K562 (cell line): ENCODE results near the gene P2RY8. TPM values are rescaled to one million over a fixed set of nuclear protein-coding genes. Genes with fewer than 3 reads are reported as not detected.
A peak's percentile ranks its signal among the peaks of the same experiment; 100 is the strongest.

ENCODE experiments used
- CHD2 ChIP-seq: IDR thresholded peaks from 2 replicates; pipeline ENCODE4 v1.6.1; 2011; ENCODE audit warnings: low read depth, low read length
- CXXC5 ChIP-seq: fragments of 250-450 bp; sonication (Bioruptor Pico); IDR thresholded peaks from 2 replicates; pipeline ENCODE4 v1.8.0; 2022; ENCODE audit warnings: inconsistent platforms, mild to moderate bottlenecking, moderate library complexity
- DPF2 ChIP-seq: fragments of 450-650 bp; IDR thresholded peaks from 2 replicates; pipeline ENCODE4 v1.6.1; 2016
- HNRNPLL ChIP-seq: fragments of 200-400 bp; formaldehyde crosslinking; IDR thresholded peaks from 2 replicates; pipeline ENCODE4 v1.6.1; 2017; ENCODE audit warnings: low read length, low read depth, mild to moderate bottlenecking; ENCODE audit not compliant: poor library complexity, severe bottlenecking
- NCOA4 ChIP-seq: fragments of 450-650 bp; IDR thresholded peaks from 2 replicates; pipeline ENCODE4 v1.6.1; 2018; ENCODE audit warnings: mild to moderate bottlenecking; ENCODE audit not compliant: partially characterized antibody
- NONO ChIP-seq, 2 experiments: fragments of 200-400 bp in 1 of 2; fragments of 450-650 bp in 1 of 2; formaldehyde crosslinking in 1 of 2; IDR thresholded peaks; 2 replicates each; pipeline ENCODE4 v1.6.1; 2017; ENCODE audit warnings: low read depth in 2 of 2, mild to moderate bottlenecking in 2 of 2, moderate library complexity in 2 of 2, low read length in 1 of 2
- RBFOX2 ChIP-seq: fragments of 200-400 bp; formaldehyde crosslinking; IDR thresholded peaks from 2 replicates; pipeline ENCODE4 v1.6.1; 2017; ENCODE audit warnings: low read depth, mild to moderate bottlenecking, low read length, moderate library complexity
- SRSF9 ChIP-seq: fragments of 200-400 bp; formaldehyde crosslinking; IDR thresholded peaks from 2 replicates; pipeline ENCODE4 v1.6.1; 2017; ENCODE audit warnings: low read depth, low read length, borderline replicate concordance
- TARDBP ChIP-seq: fragments of 450-650 bp; IDR thresholded peaks from 2 replicates; pipeline ENCODE4 v1.6.1; 2016
- U2AF2 ChIP-seq: fragments of 200-400 bp; formaldehyde crosslinking; optimal IDR thresholded peaks from 2 replicates; pipeline ENCODE3; 2017; ENCODE audit warnings: low read depth, mild to moderate bottlenecking, low read length
- polyA plus RNA-seq, 8 experiments: library from polyadenylated mRNA; depleted of rRNA in 4 of 8; stranded (reverse) in 5 of 8; unstranded in 3 of 8; fragments of >200 nt; fragmentation: Nextera tagmentation in 2 of 8; fragmentation: Illumina TruSeq in 1 of 8; extraction: Ambion mirVana in 2 of 8; extraction: Trizol in 1 of 8; gene quantifications; 2 replicates each; pipeline versions ENCODE4 v1.2.1 to v1.2.3, GENCODE V29; 2011 to 2014; ENCODE audit warnings: inconsistent platforms in 1 of 8, missing spikeins in 1 of 8
- total RNA-seq, 7 experiments: library from RNA; depleted of rRNA in 6 of 7; stranded (reverse); fragments of >200 nt in 6 of 7; fragmentation: Illumina TruSeq in 2 of 7; extraction: Trizol in 2 of 7; gene quantifications; 2 replicates each; pipeline versions ENCODE4 v1.2.1 to v1.2.3, GENCODE V29; 2011 to 2021; ENCODE audit warnings: low replicate concordance in 1 of 7
- TF ChIP-seq, protein P1 (sequence below), 2 experiments: fragments of 450-650 bp; conservative IDR thresholded peaks; 2 replicates each; pipeline ENCODE4 v1.6.1; 2017; ENCODE audit warnings: mild to moderate bottlenecking in 2 of 2, moderate library complexity in 2 of 2
- TF ChIP-seq, protein P2 (sequence below), 2 experiments: fragments of 450-650 bp; formaldehyde crosslinking in 1 of 2; IDR thresholded peaks; 2 replicates each; pipeline versions ENCODE4 v1.4.0 to v1.6.1; 2014 to 2020; ENCODE audit warnings: mild to moderate bottlenecking in 2 of 2, borderline replicate concordance in 1 of 2, low read depth in 1 of 2
- TF ChIP-seq, protein P3 (sequence below): sonication (generic); formaldehyde crosslinking; IDR thresholded peaks from 2 replicates; pipeline ENCODE4 v1.8.1; 2023; ENCODE audit warnings: mild to moderate bottlenecking, missing genetic modification reagents

P2RY8 gene
- total and polyA plus RNA-seq, 9 of the 15 experiments (the other 6 are each of a cell fraction or from before 2014, with no cell fraction given): 0.04 to 0.69 (median 0.08) TPM; not detected in 3

DNA sequence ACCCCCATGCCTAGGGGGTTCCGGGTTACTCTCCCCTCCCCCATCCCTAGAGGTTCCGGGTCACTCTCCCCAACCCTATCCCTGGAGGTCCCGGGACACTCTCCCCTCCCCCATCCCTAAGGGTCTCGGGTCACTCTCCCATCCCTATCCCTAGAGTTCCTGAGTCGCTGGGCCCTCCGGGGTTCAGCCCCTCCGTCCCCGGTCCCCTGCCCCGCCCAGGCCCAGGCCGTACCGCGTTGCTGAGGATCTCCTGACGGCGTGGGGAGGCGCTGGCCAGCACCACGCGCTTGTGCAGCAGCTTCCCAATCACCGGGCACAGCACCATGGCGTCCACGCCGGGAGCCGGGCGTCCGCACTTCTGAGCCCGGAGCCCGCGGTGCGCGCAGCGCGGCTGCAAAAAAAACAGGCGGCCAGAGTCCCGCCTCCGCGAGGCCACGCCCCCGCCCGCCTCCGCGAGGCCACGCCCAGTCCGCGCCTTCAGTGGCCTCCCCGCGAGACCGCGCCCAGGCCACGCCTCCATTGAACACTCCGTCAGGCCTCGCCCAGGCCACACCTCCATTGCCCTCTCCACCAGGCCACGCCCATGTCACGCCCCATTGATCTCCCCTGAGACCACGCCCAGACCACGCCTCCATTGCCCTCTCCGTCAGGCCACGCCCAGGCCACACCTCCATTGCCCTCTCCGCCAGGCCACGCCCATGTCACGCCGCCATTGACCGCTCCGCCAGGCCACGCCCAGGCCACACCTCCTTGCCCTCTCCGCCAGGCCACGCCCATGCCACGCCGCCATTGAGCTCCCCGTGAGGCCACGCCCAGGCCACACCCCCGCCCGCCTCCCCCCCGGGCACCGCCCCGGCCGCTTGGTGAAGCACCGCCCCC is 84.2 kb downstream of the P2RY8 start, which contains the start of gene ASMTL (continued):
- TF ChIP-seq NONO (IDR thresholded peaks at IDR 0.05; ENCODE audit: low read depth in 2 of 2, low read length in 1 of 2): 0 out of 4 replicates have a peak, but pooled peaks of 1 of the 2 experiments have one; percentile 45
- TF ChIP-seq SRSF9: no peak
- no peak for TF ChIP-seq TARDBP
- no peak for TF ChIP-seq DPF2
- TF ChIP-seq HNRNPLL: peak; percentile 28
- TF ChIP-seq, protein P1, sequence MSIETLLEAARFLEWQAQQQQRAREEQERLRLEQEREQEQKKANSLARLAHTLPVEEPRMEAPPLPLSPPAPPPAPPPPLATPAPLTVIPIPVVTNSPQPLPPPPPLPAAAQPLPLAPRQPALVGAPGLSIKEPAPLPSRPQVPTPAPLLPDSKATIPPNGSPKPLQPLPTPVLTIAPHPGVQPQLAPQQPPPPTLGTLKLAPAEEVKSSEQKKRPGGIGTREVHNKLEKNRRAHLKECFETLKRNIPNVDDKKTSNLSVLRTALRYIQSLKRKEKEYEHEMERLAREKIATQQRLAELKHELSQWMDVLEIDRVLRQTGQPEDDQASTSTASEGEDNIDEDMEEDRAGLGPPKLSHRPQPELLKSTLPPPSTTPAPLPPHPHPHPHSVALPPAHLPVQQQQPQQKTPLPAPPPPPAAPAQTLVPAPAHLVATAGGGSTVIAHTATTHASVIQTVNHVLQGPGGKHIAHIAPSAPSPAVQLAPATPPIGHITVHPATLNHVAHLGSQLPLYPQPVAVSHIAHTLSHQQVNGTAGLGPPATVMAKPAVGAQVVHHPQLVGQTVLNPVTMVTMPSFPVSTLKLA (conservative IDR thresholded peaks at IDR 0.05): peak; percentile 34 to 62; a peak in 2 of 4 replicates
- no peak for TF ChIP-seq NCOA4
- TF ChIP-seq, protein P2, sequence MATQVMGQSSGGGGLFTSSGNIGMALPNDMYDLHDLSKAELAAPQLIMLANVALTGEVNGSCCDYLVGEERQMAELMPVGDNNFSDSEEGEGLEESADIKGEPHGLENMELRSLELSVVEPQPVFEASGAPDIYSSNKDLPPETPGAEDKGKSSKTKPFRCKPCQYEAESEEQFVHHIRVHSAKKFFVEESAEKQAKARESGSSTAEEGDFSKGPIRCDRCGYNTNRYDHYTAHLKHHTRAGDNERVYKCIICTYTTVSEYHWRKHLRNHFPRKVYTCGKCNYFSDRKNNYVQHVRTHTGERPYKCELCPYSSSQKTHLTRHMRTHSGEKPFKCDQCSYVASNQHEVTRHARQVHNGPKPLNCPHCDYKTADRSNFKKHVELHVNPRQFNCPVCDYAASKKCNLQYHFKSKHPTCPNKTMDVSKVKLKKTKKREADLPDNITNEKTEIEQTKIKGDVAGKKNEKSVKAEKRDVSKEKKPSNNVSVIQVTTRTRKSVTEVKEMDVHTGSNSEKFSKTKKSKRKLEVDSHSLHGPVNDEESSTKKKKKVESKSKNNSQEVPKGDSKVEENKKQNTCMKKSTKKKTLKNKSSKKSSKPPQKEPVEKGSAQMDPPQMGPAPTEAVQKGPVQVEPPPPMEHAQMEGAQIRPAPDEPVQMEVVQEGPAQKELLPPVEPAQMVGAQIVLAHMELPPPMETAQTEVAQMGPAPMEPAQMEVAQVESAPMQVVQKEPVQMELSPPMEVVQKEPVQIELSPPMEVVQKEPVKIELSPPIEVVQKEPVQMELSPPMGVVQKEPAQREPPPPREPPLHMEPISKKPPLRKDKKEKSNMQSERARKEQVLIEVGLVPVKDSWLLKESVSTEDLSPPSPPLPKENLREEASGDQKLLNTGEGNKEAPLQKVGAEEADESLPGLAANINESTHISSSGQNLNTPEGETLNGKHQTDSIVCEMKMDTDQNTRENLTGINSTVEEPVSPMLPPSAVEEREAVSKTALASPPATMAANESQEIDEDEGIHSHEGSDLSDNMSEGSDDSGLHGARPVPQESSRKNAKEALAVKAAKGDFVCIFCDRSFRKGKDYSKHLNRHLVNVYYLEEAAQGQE (IDR thresholded peaks at IDR 0.05; ENCODE audit: borderline replicate concordance): 0 out of 2 replicates have a peak, but pooled peaks have one; percentile 3
- TF ChIP-seq, protein P2 (CRISPR knock-in tag; IDR thresholded peaks at IDR 0.05; ENCODE audit: low read depth): no peak
- TF ChIP-seq CHD2: peak; percentile 83
- peak; percentile 66 for TF ChIP-seq CXXC5 (CRISPR knock-in tag)
- TF ChIP-seq RBFOX2: peak; percentile 93
- no peak for TF ChIP-seq U2AF2
- TF ChIP-seq, protein P3, sequence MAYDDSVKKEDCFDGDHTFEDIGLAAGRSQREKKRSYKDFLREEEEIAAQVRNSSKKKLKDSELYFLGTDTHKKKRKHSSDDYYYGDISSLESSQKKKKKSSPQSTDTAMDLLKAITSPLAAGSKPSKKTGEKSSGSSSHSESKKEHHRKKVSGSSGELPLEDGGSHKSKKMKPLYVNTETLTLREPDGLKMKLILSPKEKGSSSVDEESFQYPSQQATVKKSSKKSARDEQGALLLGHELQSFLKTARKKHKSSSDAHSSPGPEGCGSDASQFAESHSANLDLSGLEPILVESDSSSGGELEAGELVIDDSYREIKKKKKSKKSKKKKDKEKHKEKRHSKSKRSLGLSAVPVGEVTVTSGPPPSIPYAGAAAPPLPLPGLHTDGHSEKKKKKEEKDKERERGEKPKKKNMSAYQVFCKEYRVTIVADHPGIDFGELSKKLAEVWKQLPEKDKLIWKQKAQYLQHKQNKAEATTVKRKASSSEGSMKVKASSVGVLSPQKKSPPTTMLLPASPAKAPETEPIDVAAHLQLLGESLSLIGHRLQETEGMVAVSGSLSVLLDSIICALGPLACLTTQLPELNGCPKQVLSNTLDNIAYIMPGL (CRISPR knock-in tag): no peak
